Measurements from ENCODE around the gene OLFML2B.
"Not testable (repeated sequence)": the region's sequence is repeated elsewhere in the genome, so short reads cannot be mapped to it uniquely, and the experiment has no call there.

Gene OLFML2B

DNA sequence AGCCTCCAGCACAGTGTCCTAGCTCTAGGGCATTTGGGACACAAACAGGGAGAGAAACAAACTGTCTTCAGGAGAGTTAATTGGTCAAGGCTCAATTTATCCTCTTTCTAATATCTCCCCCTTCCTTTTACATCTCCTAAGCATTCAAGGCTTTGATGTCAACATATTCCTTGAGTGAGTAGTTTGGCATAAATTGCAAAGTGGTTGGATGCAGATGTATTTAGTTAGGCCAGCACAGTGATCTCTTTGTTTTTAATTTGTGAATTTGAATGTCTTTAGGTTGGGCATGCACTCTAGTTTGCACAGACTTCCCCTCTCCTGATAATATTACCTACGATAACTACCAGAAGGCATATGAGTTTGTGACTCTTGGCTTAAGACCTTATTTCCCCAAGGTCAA is 12.5 kb upstream of the OLFML2B start:
- no peak for FAIRE-seq
- DNase-seq (ENCODE audit: insufficient read length, low spot score) = no peak

DNA sequence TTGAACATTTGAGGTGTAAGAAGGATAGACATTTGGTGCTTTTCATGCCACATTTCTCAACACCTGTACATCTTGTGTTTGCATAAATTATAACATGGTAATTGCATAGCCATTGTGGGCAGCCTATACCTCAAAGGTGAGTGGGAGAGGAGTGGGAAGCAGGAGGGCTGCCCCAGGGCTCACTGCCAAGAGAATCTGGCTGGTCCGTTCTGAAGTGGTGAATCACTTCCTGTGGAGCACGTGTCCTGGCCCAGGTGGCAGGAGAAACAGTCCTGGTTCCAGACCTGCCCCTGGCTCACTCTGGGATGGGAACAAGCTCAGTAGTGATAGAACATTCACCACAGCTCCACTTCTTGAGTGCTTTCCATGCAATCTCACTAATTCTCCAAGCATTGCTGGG is 11.6 kb upstream of the OLFML2B start:
- no peak for FAIRE-seq
- no peak for DNase-seq (ENCODE audit: insufficient read length, low spot score)

DNA sequence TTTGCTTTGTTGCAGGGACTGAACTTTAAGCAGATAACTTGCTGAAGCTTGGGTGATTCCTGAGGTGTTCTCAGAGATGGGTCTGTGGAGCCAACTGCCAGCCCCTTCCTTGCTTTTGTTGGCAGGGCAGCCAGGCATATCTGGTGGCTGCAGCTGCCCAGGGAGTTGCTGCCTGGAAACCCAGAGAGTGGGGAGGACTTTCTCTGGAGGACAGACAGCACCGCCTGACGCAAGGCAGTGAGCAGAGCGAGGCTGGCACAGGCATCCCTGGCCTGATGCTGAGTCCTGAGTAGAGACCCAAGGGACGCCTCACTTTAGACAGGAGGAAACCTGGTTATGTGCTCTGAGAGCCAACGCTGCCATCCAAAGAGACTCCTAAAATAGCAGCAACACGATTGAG is 9.8 kb upstream of the OLFML2B start:
- FAIRE-seq (no peak), DNase-seq (ENCODE audit: insufficient read length, low spot score) (no peak)

DNA sequence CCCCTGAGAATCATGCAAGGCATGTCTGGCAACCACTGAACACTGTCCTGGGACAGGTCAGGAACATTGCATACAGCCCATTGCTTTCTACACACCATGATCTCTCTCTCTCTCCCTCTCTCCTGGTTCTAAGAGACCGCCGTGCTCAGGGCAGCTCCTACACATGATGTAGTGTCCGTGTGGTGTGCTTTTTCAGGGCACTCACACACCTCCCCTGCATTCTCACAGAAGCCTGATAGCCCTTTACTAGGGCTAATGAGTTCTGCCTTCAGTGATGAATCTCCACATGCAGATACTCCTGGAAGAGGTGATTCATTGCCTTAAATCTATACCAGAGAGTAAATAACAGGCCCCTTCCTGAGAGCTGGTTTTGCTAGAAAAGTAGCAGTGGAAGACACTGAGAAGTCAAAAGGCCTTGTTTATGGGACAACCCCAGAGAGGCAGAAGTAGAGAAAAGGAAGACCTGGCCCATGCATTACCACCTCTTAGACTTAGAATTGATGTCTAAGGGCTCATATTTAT is 7.2 kb upstream of the OLFML2B start:
- no peak for FAIRE-seq
- no peak for DNase-seq (ENCODE audit: insufficient read length, low spot score)

DNA sequence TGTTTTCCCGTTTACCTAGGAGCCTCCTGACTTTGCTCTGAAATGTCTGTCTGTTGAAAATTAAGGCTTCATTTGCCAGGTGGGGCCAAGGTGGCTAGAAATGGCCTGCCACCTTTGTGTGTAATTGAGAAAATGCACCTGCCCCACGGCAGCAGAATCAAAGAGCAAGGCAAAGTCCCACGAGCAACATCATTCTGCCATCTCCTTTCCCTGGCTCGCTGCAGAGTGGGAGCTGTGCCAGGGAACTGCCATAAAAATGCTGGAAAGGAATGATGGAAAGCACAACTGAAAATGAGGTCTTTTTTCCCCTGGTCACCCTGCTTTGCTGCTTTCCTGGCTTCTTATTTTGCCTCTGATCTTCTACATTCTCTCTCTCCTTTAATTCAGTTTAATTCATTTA is 5.5 kb upstream of the OLFML2B start:
- FAIRE-seq = no peak

DNA sequence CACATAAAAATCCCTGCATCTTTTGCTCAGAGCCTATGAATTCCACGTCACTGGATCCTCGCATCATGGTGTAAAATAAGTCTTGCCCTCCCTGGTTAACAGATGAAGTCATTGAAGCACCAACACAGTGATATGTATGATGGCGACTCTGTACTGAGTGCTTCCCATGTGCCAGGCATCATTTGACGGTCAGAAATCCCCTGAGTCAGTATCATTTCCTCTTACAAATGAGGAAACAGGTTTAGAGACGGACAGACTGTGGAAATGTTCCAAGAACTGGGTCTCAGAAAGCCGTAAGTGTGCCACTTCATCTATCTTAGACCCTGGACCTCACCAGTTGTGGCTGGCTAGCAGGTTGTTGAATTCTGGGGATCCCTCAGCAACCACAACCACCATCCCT is 5.1 kb upstream of the OLFML2B start:
- DNase-seq (ENCODE audit: insufficient read length, low spot score) = no peak
- peak; percentile 8 for FAIRE-seq

More for the DNA sequence above, 5.5 kb upstream of the OLFML2B start:
- no peak for DNase-seq (ENCODE audit: insufficient read length, low spot score)

DNA sequence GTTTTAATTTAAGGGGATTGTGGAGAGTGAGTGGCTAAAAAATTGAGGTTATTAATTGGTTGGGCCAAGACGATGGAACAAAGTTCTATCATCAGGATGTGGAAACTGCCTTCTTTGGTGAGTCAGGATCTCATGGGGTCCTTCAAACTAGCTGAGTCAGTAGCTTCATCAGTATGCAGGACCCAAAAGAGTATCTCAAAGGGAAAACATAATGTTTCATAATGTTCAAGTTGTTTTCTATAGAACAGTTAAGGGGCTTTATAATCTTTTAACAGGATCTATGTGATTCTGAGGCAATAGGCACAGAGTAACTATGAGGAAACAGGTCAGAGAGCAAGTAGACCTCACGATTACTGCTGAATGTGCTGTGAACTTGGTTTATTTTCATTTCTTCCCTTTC is 3.2 kb upstream of the OLFML2B start:
- no peak for DNase-seq (ENCODE audit: insufficient read length, low spot score)
- FAIRE-seq = no peak

DNA sequence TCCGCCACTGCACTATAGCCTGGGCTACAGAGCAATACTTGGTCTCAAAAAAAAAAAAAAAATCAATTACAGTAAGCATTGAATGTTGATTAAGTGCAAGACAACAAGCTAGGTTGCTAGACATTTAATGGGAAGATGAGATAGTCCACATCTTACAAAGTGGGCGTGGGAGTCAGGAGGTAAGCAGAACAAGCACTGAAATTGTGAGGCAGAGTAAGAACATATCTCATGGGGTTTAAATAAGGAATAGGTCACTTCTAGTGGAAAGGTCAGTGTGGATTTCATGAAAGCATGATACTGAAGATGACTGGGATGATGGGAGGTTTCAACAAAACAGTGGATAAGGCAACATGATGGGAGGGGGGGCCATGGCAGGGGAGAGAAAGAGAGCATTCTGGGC is 1.9 kb upstream of the OLFML2B start:
- no peak for DNase-seq (ENCODE audit: insufficient read length, low spot score)
- FAIRE-seq = no peak

DNA sequence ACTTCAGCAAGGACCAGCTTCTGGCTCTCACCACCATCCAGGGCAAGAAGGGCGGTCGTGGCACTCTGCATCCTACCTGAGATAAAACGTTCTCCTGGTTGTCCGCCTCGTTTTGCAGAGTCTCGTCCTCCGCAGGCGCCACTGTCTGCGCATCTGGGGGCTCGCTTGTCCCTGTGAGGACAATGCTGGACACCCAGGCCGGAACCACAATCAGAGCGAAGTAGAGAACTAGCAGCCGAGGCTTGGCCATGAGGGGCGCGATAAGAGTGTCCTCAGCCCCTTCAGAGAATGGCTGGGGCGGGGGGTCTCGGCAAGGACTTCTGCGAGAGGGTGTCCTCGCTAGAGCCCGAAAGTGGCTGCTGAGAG is 505 bp downstream of the OLFML2B start:
- DNase-seq (ENCODE audit: insufficient read length, low spot score) = no peak

DNA sequence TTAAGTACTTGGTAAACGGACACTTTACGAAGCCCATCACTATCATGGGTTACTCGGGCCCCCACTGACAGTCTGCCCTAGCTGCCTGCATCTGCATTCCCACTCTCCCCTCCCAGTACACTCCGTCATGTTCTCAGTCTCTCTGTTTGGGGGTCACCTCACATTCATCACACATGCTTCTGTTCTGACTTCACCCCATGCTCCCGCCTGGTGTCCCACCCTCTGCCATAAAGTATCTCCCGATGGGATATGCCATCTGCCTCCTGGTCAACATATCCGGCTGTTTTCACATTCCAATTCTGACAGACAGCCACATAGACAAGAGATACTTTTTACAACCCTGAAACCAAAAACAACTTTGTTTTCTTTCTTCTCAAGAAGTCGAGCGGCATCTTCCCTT is 1.0 kb downstream of the OLFML2B start:
- no peak for FAIRE-seq
- no peak for DNase-seq (ENCODE audit: insufficient read length, low spot score)

More for the DNA sequence above, 505 bp downstream of the OLFML2B start:
- FAIRE-seq = no peak

DNA sequence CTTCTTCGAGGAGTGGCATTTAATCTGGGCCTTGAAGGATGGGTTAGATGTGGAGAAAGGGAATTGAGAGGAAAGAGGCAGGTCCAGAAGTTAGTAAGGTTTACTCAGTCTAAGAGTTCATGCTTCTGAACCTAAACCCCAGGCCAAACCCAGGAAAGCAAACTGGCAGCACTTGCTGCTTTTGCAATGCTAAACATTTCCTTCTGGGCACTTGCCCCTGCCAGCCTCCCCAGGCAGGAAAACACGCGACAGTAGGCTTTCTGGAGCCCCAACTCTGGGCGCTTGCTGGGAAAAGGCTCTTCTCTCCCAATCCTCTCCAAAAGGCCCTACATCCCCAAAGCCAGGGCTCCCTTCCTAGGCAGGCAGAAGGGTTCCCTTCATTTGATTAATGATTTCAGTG is 2.5 kb downstream of the OLFML2B start:
- no peak for FAIRE-seq
- no peak for DNase-seq (ENCODE audit: insufficient read length, low spot score)

DNA sequence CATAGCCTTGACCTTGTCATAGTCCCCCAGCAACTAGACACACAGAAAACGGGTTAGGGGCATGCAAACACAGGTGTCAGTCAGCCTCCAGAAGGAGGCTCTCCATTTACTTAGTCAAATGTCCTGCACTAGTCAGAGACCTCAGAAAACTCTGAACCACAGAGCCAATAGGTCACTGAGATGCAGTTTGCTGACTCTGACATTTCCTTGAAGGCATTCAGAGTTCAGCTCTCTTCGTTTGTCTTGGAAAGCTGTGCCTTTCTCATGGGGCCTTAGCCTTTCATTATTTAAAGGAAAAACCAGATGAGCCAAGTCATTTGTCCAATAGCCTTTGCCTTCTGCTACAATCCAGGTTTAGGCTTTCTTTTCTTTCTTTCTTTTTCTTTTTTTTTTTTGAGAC is 3.5 kb downstream of the OLFML2B start:
- no peak for DNase-seq (ENCODE audit: insufficient read length, low spot score)

DNA sequence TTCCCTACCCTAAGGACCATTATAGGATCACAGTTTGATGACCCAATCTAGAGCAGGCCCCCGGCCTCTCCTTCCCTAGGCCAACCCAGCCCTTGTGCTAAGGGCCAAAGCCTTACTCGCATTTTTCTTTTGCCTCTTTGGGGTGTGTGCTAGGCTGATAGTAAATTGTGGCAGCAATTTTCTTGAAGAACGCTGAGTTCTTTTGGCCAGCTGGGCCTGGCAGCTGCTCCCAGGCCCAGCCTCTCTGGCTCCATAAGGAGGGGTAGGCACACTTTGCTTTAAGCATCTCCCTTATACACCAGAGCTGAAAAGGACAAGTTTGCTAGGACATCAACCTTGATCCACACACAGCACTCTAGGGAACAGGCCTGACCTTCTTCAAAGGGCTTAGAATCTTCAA is 4.2 kb downstream of the OLFML2B start:
- no peak for FAIRE-seq
- no peak for DNase-seq (ENCODE audit: insufficient read length, low spot score)

More for the DNA sequence above, 3.5 kb downstream of the OLFML2B start:
- FAIRE-seq = no peak

DNA sequence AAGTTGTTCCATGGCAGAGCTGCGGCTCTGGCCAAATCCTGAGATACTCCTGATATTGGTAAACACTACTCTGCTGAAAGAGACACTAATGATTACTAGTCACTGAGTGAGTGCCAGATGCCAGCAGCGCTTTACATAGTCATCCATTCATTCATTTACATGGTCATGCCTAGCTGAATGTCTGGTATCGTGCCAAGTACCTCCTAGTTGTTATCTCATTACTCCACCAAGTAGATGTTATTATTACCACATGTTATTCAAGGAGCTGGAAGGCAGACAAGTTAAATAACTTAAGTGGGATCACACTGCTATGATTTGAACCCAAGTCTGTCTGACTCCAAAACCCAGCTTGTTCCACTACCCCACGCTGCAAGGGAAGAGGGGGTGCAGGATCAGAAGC is 4.7 kb downstream of the OLFML2B start:
- DNase-seq (ENCODE audit: insufficient read length, low spot score) (no peak), FAIRE-seq (no peak)

DNA sequence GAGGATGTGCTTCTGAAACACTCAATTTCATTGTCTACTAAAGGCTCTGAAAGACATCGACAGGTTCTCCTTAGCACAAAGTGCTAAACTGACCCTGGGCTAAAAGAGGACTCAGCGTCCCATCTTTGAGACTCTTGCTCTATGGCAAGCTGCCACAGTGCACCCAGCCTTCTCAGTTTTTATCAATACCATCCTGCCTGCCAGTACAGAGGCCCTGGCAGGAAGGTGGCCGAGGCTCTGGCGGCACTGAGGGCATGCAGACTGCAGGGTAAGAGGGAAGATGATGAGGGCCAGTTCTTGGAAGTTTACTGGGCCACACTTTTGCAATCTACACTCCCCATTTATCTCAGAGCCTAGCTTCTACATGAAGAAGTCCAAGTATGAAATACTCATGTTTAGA is 5.3 kb downstream of the OLFML2B start:
- FAIRE-seq (no peak), DNase-seq (ENCODE audit: insufficient read length, low spot score) (no peak)

DNA sequence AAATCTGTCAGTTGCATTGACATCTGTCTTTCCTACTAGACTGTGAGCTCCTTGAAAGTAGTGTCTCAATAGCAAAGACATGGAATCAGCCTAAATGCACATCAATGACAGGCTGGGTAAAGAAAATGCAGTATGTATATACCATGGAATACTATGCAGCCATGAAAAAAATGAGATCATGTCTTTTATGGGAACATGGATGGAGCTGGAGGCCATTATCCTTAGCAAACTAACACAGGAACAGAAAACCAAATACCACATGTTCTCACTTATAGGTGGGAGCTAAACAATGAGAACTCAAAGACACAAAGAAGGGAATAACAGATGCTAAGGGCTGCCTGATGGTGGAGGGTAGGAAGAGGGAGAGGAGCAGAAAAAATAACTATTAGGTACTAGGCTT is 5.9 kb downstream of the OLFML2B start:
- not testable (repeated sequence) for DNase-seq (ENCODE audit: insufficient read length, low spot score)

DNA sequence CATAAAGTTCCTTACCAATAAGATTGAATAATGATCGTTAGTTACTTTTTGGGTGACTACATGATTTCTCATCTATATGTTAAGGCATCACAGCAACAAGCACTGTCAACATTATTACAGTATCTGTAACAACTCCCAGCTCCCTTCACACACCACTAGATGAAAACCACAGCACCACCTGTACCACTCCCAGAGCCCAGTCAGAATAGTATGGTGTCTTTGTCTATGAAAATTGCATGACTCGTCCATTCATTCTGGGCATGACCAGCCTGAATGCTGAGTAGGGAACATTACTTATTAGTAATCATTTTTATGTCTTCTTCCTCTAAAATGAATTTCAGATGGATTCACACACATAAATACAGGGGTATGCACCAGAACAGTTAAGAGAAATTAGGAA is 7.0 kb downstream of the OLFML2B start:
- DNase-seq (ENCODE audit: insufficient read length, low spot score) = no peak

More for the DNA sequence above, 5.9 kb downstream of the OLFML2B start:
- FAIRE-seq = not testable (repeated sequence)

DNA sequence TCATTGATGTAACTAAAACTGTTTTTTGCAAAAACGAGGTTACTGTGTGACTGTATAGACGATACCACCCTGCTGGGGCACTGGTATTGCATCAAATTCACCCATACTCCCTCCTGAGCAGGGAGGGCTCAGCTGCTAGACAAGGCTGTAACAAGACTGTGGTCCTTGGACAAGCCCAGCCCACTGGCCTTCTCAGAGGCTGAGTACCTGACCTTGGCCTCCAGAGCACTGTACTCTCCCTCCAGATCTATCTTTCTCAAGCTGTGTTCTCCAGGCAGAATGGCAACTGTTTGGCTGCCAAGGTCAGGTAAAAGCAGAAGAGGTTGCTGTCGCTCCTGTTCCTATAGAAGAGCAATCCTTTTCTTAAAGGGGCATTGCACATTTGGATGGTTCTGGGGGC is 8.5 kb downstream of the OLFML2B start:
- DNase-seq (ENCODE audit: insufficient read length, low spot score) (no peak), FAIRE-seq (no peak)

More for the DNA sequence above, 7.0 kb downstream of the OLFML2B start:
- no peak for FAIRE-seq

DNA sequence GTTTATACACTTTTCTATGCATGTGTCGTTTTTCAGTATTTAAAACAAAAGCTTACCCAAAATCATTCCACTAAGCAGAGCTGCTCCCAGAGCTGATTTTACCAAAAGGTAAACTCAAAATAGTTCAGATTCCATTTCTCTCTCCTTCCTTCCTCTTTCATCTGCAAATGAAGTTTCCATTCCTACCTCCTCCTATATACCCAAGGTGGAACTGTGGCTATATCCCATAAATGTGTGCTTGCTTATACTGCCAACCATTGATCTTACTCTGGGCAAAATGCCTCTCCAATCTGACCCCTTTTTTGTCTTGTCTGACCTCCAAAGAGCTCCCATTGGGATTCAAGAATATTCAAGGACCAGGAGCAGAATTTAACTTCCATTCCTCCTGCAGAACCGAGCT is 9.5 kb downstream of the OLFML2B start:
- DNase-seq (ENCODE audit: insufficient read length, low spot score) (no peak), FAIRE-seq (no peak)

DNA sequence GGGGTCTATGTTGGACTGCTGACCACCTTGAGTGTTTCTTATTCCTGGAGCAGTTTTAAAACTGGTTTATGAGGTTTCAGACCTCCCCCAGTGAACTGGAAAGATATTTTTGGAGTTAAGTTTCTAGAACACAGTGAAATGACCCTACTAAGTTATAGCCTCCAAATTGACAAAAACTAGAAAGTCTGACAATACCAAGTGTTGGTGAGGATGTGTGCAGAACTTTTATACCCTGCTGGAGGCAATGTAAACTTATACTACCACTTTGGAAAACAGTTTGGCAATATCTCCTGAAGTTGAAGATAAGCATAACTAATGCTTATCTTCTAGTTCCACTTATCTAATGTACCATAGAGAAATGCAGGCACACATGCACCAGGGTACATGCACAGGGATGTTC is 10.4 kb downstream of the OLFML2B start:
- DNase-seq (ENCODE audit: insufficient read length, low spot score) (no peak), FAIRE-seq (no peak)

DNA sequence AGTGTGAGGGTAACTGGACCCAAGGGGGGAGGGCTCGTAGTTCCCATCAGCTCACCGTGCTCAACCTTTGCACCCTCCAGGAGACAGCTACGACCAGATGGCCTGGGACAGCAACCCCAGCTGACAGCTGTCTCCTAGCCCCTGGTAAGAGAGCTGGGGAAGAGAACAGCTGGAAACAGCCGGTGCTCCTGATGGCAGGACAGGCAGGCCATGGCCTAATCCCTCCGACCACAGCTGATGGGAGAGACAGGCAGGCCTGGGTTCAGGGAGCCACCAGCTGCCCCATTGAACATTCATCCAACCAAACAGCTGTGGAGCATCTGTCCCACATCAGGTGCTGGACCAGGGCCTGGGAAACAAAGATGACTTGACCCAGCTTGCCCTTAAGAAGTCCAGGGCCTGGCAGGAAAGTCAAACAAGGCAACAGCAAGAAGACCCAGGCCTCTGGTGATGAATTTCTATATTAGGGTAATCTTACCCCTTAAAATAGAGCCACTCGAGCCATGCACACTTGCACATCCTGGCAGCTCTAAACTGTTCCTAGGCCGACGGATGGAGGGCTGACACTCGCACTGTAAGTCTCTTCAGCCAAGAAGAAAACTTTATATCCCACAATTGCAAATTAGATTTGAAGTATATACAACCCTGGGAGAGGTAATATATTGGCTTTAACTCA is 12.2 kb downstream of the OLFML2B start:
- no peak for FAIRE-seq
- DNase-seq (ENCODE audit: insufficient read length, low spot score) = no peak

DNA sequence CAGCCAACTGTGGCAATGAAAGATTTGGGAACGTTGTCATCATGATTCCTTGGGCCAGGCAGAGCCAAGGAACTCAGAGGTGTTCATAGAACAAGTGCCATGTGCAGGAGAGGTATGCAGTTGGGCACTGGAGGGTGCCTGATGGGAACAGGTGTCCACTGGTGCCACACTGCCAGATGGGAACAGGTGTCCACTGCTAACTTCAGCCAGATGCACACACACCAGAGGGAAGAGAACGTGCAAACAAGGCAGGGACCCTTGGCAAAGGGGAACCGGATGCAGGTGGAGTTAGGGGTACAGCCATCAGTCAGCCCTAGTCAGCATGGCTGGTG is 13.5 kb downstream of the OLFML2B start:
- no peak for FAIRE-seq

More for the DNA sequence above, 13.5 kb downstream of the OLFML2B start:
- DNase-seq (ENCODE audit: insufficient read length, low spot score) = no peak
